GM18520 (cell line): ENCODE results near the gene SLIT3.
"Not testable (repeated sequence)": the region's sequence is repeated elsewhere in the genome, so short reads cannot be mapped to it uniquely, and the experiment has no call there.

Experiments used
- ATAC-seq: cut with Tn5 transposase; IDR thresholded peaks from one replicate; pipeline ENCODE4 v1.9.1; 2021; ENCODE audit not compliant: unreplicated experiment

SLIT3 gene

GRCh38 chr5:168668078-168668477 lies 632.9 kb downstream of the SLIT3 start:
- no peak for ATAC-seq

GRCh38 chr5:168667301-168667840 lies 633.6 kb downstream of the SLIT3 start:
- ATAC-seq = no peak

- ATAC-seq = no peak
Measured at GRCh38 chr5:168666356-168666755, 634.6 kb downstream of the SLIT3 start.

GRCh38 chr5:168663276-168664004 lies 637.5 kb downstream of the SLIT3 start:
- ATAC-seq = no peak

GRCh38 chr5:168661593-168662485 lies 639.1 kb downstream of the SLIT3 start:
- no peak for ATAC-seq

GRCh38 chr5:168660691-168661090 lies 640.2 kb downstream of the SLIT3 start:
- ATAC-seq = no peak

- ATAC-seq = no peak
Measured at GRCh38 chr5:168659286-168659847, 641.6 kb downstream of the SLIT3 start.

- no peak for ATAC-seq
Measured at GRCh38 chr5:168658394-168658793, 642.5 kb downstream of the SLIT3 start.

GRCh38 chr5:168656633-168657032 lies 644.3 kb downstream of the SLIT3 start:
- ATAC-seq = no peak

- ATAC-seq = no peak
Measured at GRCh38 chr5:168655316-168655715, 645.6 kb downstream of the SLIT3 start.

GRCh38 chr5:168654211-168654721 lies 646.7 kb downstream of the SLIT3 start:
- ATAC-seq = no peak

GRCh38 chr5:168653626-168654025 lies 647.3 kb downstream of the SLIT3 start:
- no peak for ATAC-seq

GRCh38 chr5:168651648-168652047 lies 649.3 kb downstream of the SLIT3 start:
- ATAC-seq = no peak

GRCh38 chr5:168649306-168649705 lies 651.6 kb downstream of the SLIT3 start:
- ATAC-seq = no peak

- no peak for ATAC-seq
Measured at GRCh38 chr5:168648576-168648975, 652.4 kb downstream of the SLIT3 start.

- no peak for ATAC-seq
Measured at GRCh38 chr5:168648016-168648415, 652.9 kb downstream of the SLIT3 start.

GRCh38 chr5:168647083-168647482 lies 653.9 kb downstream of the SLIT3 start:
- no peak for ATAC-seq

GRCh38 chr5:168646335-168646734 lies 654.6 kb downstream of the SLIT3 start:
- no peak for ATAC-seq

- ATAC-seq = no peak
Measured at GRCh38 chr5:168645195-168645594, 655.7 kb downstream of the SLIT3 start.

- ATAC-seq = no peak
Measured at GRCh38 chr5:168642019-168642418, 658.9 kb downstream of the SLIT3 start.

GRCh38 chr5:168638846-168639245 lies 662.1 kb downstream of the SLIT3 start:
- ATAC-seq = not testable (repeated sequence)
